GM12874 (cell line): ENCODE measurements around the gene MAD1L1.

ENCODE experiments used
- TF ChIP-seq, protein P1 (sequence below): IDR thresholded peaks from 2 replicates; pipeline ENCODE4 v1.5.1; 2011; ENCODE audit warnings: low read depth, mild to moderate bottlenecking, control low read depth, low read length, moderate library complexity; ENCODE audit not compliant: insufficient read depth

MAD1L1 gene

DNA sequence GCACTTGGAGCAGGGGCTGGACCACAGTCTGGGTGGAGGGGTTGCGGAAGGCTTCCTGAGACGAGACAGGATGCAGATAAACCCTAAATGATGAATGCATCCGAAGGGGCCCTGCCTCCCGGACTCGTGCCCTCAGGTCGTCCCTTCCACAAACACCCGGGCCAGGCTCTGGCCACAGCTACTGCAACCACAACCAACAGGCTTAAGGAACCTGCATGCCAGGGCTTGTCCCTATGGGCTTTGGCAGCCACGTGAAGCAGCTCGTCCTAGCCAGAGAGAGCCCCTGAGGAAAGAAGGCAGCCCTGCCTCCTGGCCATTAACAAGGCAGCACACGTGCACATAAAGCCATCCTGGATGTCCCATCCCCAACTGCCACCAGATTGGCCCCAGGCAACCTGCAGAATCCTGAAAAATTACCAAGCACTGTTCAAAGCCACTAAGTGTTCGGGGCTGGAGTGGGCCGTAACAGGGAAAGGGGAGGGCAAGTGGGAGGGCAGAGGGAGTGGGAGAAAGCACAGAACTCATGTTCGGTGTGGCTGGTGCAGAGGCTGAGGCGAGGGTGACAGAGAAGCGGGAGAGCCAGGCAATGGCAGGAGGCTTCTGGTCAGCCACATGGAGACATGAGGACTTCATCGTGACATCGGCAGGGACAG is 62.7 kb downstream of the MAD1L1 start:
- TF ChIP-seq, protein P1, sequence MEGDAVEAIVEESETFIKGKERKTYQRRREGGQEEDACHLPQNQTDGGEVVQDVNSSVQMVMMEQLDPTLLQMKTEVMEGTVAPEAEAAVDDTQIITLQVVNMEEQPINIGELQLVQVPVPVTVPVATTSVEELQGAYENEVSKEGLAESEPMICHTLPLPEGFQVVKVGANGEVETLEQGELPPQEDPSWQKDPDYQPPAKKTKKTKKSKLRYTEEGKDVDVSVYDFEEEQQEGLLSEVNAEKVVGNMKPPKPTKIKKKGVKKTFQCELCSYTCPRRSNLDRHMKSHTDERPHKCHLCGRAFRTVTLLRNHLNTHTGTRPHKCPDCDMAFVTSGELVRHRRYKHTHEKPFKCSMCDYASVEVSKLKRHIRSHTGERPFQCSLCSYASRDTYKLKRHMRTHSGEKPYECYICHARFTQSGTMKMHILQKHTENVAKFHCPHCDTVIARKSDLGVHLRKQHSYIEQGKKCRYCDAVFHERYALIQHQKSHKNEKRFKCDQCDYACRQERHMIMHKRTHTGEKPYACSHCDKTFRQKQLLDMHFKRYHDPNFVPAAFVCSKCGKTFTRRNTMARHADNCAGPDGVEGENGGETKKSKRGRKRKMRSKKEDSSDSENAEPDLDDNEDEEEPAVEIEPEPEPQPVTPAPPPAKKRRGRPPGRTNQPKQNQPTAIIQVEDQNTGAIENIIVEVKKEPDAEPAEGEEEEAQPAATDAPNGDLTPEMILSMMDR, result no peak

DNA sequence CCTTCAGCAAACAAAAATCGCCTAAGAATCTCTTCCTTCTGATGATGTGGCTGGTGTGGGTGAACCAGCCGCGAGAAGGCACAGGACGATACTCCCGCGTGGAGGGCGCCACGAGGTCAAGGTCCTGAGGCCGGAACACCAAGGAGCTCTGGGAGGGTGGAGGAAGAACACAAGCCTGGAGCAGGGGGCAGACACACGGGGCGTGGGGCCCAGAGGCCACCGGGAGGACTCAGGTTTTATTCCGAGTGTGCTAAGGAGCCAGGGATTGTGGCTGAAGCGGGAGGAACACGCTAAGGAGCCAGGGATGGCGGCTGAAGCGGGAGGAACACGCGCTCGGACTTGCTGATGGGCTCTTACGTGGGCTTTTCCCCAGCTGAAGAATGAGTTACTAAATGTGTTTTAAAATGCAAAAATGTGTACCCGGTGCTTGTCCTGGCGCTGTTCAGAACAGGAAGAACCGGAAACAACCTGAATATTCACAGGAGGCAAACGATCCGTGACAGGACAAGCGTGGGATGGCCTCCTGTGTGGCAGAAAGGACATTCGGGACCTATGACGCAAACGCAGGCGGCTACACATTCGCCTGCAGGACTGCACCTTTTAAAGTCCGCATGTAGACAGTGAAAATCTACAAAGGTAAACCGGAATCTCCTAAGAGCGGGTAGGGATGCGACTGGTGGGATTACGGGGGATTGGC is 64.0 kb downstream of the MAD1L1 start:
- TF ChIP-seq, protein P1, result no peak

DNA sequence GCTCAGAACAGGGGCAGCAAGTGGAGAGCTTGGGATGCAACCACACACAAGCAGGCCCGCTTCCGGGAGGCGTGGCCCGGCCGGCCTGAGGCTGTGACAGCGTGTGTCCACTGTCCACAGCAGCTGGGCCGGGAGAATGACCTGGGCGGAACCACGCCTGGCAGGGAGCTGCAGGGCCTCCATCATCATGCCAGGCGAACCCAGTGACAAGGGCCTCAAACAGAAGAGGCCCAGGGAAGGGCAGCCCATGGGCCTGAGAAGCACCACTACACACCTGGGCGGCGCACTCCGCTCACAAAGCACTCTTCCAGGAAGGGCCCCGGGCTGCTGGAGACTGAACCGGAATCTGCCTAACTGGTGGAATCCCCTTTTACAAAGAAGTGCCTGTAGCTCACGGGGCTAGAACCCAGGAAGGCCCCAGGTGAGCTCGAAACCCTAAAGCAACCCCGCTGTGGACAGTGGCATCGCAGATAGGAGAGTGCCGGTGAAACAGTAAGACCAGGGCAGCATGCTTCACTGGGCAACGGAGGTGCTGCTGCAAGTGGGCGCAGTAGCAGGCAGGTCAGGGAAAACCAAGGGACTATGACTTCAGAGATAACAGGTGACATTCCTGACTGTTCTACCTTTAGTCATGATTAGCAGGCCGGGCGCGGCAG is 66.0 kb downstream of the MAD1L1 start:
- TF ChIP-seq, protein P1, result no peak

DNA sequence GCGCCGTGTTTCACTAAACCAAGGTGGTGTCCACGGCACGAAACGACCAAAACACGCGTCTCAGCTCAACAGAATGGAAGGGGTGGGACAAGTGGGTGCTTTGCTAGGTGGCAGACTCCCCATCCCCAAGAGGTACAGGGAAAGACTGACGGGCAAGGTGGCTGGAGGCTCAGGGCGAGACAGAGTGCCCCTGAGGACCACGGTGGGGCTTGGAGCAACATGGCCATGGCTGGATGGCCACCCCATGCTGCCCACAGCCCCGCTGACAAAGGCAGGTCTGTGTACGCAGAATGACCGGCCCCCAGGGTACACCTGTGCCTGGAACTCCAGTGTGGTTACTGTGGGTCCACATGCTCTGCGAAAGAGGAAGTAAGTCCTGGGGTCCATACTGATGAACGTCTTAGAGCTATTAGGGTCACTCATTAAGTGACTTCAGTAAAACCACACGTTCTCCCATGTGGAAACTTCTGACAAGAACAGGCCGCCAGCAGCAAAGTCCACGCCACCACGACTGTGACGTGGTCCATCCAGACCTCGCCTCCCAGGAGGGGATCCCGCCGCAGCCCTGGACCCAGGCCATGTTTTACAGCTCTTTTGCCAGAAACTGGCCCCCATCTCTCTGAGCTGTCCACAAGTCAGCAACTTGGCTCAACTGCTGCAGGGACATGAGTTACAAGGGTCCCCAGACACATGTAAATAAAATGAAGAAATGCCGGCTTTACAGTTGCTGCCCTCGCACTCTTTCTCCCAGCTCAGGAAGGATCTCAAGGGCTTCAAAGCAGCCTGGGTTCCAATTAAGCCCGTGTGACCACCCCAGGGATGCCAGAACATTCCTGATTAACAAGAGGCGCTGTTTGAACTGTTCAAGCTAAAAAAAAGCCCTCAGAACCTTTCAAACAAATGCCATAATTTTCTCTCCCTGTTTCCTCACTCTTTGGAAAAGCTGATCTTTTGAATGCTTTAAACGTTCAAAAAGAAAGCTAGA is 66.8 kb downstream of the MAD1L1 start:
- TF ChIP-seq, protein P1, result no peak

DNA sequence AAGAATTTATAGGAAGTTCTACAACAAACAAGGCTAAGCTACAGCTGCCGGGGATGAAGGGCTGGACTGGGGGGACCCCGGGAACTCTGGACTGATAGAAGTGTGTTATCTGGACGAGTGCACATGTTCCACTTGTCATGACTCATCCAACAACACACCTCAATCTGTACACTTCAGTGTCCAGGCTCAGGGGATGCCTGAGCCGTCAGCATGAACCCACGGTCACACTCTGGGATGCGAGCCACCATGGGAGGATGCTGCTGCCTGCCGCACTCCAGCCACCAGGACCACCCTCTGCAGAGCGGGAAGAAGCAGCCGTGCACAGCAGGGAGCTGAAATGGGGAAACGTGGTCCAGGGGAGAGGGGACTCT is 67.5 kb downstream of the MAD1L1 start:
- TF ChIP-seq, protein P1, result no peak

DNA sequence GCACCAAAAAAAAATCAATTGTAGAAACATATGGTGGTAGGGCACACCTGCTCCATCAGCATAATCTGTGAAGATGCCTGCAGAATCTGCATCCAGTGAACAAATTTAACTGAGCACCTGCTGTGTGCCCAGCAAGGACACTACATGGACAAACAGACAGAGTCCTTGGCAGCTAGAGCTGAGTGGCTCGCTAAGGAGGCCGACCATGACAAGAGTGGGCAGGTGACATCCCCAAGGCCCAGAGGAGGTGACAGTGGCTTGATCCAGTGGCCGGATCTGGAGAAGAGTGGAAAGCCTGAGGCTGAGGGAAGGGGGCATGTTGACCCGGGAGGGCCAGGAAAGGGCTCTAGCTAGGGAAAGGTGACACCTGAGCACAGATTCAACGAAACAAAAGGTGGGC is 68.1 kb downstream of the MAD1L1 start:
- TF ChIP-seq, protein P1, result no peak
